Effector CD4-positive, alpha-beta T cell (primary cell): Measurements from ENCODE around the gene NKX2-1.

Source experiments
- DNase-seq: peaks from one replicate; pipeline ENCODE4 v3.0.0-alpha.2; 2020

Gene NKX2-1

DNA sequence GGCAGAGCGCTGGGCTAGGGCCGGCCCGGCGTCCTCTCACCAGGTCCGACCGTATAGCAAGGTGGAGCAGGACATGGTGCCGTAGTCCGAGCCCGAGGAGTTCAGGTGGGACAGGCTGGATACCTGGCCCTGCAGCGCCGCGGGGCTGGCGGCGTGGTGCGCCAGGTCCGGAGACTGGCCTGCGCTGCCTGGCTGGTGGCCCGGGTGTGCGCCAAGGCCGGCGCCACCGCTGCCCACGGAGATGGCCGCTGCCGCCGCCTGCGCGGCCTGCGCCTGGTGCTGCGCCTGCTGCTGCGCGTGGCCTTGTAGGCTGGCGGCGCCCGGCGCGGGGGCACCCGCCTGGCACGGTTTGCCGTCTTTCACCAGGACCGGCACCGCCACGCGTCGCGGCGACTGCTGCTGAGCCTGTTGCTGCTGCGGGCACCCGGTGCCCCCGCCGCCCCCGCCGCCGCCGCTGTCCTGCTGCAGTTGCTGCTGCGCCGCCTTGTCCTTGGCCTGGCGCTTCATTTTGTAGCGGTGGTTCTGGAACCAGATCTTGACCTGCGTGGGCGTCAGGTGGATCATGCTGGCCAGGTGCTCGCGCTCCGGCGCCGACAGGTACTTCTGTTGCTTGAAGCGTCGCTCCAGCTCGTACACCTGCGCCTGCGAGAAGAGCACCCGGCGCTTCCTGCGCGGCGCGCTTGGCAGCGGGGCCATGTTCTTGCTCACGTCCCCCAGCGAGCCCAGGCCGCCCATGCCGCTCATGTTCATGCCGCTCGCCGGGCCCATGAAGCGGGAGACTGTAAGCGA, 2.6 kb downstream of the NKX2-1 start:
- no peak for DNase-seq

DNA sequence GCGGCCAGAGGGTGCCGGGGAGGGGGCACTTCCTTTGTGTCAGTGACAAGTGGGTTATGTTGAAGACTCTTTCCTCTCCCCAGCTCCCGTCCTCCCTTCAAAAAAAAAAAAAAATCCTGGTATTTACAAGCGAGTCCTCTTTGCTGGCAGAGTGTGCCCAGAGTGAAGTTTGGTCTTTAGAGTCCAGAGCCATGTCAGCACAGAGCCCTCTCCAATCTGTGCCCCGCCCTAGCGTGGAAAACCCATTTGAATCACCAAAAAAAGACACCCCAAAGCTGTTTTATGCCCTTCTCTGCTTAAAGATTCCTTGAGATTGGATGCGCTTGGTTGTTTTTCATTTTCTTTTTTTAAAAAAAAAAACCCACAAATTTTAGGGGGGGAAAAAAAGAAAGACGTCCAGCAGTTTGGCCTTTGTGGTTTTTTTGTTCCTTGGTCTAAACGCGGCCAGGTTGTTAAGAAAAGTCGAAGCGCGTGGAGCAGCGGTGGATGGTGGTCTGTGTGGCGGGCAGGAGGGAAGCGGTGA, 3.3 kb downstream of the NKX2-1 start:
- no peak for DNase-seq

DNA sequence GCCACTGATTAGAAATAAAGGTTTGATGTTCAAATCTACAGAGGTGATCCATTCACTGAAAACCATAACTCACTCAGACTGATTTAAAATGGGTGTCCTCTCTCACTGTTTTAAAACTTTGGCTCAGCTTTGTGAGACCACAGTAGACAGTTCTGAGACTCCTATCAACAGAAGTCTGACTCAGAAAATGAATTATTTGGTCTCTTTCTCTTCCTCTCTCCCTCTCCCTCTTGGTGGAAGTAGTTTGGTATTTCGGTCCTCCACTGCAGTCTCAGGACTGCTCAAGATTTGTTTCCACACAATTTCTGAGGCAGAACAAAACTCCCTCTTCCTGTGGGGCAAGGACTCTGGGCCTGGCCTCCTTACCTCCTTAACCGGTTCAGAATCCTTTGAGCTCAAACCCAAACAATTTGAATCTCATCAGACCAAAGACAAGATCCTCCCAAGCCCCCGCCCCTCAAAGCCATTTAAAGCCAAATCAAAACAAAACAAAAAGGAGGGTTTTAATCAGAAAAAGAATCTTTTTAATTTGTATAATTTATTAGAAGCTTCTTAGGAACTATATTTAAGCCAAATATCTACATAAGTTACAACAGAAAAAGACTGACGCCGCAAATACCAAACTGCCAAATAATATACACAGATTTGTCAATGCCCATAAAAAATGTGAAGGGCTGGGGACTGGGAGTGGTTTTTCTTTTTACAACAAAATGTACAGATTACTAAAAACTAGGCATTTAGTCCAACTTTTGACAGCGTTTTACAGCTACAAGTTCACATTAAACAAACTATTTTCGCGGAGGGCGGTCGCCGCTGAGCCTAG, 3.9 kb downstream of the NKX2-1 start:
- no peak for DNase-seq

DNA sequence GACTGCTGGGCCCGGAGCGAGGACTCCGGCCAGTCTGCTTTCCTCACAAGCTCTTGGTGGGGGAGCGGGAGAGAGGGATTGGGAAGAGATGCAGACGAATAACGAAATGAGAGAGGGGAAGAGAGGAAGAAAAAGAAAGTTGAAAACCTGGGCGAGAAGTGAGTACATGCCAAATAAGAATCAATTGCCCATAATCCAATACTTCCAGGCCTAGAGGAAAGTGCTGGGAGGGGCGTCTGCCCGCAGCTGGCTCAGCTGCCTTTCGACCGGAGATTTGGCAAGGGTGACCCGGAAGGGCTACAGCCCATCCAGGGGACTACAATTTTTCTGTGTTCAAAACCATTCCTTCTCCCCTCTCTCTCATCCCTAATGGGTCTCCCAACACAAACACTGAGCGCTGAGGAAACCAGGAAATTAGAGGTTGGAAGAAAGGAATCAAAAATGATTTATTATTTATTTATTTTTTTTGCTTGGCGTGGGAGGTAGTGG, 4.9 kb downstream of the NKX2-1 start:
- no peak for DNase-seq

DNA sequence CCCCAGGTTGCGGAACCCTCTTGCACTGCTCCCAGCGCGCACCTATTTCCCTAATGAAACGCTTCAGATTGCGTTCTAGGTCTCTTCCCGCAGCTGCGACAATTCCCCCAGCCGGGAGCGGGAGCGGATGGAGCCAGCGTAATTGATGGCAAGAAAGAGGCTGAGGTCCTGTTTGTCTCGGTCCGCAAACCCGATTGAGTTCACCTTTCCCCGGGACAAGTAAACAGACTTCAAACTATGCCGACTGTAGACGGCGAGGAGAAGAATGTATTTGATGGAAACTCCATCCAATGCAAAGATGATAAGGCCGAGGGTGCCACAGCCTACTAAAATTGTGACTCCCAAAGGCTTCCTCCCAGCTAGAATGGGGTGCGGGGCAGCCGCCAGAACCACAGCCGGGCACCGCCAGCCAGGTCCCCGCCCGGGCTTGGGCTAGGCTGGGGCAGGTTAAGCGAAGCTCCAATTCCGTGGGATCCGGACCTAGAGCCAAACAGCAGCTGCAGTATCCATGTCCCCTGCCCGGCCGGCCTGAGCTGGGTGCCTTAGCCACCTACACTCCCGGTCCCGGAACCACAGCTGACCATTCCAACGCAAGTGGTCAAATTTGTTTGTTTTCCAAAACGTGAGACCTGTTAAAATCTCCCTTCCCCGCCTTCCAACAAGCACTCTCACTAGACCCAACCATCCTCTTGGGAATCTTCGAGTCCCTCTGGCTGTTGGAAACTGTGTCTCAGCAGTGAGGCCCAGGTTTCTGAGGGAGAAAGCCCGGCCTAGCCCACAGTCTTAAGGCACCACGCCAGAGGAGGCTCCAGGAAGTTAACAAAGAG, 5.5 kb downstream of the NKX2-1 start:
- no peak for DNase-seq

DNA sequence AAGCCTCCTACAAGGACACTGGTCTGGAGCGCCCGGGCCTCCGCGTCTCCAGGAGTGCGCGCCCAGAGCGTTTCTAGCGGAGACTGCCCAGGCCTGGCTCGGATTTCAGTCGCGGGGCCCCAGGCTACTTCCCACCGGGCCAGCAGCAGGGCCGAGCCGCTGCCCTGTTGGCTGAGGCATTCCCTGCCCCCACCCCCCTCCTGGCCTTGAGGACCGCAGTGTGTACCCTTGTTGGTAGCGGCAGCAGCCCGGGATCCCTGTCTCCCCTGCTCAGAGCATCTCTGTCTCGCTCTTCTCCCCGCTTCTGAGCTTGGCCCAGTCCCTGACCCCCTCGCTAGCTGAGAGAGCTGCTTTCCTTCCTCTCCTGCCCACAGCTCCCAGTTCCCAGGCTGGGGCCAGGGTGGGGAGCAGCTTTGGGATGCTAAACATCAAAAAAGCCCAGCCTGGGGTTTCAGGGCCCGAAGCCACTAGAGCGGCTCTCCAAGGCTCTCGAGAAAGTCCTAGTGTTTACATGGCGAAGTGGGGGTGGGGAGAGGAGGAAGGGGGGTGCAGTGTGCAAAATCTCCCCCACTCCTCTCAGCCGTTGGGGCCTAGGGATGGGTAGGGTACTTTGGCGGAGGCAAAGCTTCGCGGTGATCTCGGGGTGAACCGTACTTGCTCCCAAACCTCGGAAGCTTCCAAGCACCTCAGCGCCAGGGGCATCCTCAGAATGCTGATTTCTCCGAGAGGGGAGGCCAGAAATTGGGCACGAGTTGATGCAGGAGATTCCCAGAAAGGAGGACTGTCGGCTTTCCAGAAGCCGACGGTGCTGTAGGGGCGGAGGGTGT, 6.4 kb downstream of the NKX2-1 start:
- DNase-seq = no peak

DNA sequence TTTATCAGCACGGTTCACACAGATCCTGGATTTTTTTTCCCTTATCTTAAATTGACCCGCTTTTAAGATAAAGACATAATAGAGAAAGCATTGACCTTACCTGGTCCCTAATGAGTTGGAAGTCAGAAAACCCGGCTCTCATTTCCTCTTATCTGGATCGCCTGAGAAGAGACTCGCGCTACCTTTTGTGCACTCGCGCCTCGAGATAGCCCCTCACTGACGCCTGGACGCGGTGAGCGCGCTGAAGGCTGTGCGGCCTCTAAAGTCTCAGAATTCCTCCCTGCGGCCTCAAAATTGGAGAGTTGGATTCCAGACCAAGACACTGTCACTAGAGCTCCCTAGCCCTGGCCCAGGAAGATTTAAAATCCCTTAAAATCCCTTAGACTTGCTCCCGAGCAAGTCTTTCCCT, 7.0 kb downstream of the NKX2-1 start:
- no peak for DNase-seq

DNA sequence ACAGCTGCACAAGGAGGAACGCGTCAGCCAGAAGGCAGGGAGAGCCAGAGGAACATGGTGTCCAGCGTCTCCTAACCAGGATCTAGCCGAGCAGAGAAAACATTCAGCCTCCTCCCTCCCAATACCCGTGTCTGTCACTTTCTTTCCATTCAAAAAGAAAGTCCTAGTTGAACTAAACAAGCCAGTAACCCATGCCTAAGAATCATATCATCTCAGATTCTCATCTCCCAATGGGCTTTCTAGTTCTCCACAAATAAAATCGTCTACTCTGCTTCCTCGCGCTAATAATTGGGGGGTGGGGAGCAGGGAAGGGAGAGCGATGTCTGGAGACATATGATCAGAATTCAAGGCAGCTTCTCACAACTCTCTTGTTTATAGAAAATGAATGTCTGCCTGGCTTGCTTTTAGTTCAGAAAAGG, 7.4 kb downstream of the NKX2-1 start:
- DNase-seq = no peak

DNA sequence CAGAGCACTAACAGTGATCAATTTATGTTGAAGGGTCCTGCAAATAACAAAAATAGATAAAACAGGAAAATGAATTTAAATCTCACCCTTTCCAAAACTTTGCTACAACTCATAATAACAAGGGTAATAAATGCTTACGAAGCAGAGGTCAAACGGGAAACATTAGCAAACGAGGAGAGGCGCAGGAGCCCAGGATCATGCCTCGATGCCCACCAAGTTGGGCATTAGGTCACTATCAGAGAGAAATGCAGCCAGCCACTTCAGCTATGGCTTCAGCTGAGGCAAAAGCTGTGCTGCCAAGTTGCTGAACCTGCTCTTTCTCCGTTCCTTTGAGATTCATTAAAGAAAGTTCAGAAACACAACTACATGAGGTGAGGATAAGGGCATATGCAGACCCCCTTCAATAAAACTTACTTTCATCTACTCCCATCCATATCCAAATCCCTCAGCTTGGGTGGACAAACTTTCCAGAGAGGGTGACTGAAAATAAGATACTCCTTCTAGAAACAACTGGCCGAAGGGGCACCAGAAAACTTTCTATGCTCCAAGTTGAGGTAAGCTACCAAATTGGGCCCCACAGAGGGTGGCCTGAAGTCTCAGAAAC, 7.9 kb downstream of the NKX2-1 start:
- no peak for DNase-seq

DNA sequence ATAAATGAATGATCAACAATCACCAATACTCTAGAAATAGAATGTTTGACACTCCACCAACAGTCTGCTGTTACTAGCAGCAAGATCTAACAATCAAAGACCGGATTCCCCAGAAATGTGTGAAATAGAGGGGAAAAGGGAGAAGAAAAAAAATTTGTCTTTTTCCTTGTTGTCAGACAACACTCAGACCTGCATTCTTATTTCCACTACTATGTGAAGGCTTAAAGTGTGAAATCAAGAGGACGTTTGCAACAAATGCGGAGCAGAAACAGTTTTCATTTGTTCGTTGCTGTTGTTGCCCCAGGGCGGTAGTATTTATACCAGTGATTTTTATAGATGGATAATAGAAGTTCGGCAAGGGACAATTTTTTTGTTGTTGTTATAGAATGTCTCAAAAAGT, 9.2 kb downstream of the NKX2-1 start:
- DNase-seq = no peak

DNA sequence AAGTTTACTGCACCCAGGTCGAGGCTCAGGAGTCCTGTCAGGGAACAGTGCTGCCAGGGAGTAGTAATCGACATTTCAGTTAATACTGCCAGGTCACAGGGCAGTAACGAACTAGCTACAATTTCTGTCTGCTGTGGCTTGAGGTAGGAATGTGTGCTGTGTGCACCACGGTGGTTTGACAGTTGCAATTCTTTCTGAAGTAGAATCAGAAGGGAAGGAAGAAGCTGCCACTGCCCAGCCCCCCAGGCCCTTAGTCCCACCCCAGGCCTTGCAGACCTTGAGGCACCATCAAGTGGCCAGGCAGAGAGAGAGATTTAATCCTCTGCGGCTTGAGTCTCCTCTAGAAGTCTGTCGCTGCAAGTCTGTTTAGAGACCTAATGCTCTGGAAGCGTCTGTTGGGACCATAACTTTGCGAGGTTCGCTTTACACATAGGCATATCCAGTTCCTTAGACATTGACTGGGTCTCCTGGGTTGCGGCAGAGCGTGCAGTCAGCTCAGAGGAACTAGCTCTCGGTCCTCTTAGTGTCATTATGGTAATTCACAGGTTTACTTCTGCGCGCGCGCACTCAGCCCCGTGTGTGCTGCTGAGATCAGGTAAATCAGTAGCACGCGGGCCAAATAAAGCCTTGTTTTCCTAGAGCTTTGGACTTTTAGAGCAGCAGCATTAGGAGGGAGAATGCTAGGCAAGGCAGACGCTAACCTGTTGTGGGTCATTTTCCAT, 9.8 kb downstream of the NKX2-1 start:
- no peak for DNase-seq

DNA sequence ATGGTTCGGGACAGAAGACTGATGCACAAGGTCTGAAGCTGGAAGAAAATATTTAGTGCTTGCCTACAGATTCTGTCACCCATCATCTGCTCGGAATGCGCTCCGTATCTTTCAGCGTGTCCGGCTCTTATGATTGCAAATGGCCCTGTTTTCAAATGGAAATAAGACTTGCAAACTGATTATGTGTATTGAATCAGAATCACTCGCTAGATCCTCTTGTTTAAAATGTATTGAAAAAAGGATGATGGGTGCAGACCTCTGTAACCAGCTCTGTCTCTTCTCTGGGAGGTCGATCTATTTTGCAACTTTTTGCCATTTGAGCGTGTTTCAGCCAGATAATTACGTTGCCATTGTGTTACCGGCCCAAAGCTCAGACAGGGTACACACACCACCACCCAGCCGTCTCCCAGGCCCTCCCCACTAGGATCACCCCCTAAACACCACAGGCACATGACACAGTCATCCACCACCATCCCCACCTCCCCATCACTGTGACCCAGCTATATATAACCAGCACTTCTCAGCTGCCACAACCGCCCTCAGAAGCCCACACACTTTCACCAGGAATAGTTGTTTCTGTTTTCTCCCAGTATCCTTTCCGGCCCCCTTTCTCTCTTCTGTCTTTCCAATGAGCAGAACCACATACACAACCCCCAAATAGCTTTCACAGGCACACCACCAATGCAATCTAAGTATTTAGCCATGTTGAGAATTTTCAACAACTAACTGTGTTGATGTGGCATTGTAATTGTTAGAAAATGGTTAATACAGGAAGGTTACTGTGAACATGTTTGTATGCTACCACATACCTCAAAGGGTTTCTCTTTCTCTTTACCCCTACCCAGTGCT, 10.7 kb downstream of the NKX2-1 start:
- DNase-seq = no peak

DNA sequence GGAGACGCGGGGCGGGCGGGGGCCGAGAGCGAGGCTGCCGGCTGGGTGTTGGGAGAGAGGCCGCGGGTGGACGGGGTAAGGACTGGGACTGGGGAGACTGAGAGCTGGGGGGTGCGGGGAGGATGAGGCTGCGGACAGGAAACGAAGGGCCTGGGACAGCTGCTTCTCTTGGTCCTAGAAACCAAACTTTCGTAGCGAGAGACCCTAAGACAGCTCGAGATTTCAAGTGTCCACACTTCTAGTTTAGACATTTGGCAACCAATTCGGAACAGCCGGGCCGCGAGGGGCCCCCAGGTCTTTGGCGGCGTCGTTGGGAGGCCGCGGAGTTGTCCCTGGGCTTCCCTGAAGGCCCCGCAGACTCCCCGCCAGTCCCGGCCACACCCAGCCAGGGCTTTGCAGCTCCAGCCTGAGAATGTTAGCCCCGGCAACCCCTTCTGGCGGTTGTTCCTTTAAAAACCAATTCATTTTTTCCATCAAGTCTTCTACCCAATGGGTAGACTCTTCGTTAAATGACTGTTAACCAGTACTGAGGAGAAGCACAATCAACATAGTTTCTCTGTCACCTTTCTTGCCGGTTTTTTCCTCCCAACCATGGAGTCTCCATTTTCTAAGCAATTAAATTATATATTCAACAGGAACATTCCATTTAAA, 11.5 kb downstream of the NKX2-1 start:
- DNase-seq = no peak

DNA sequence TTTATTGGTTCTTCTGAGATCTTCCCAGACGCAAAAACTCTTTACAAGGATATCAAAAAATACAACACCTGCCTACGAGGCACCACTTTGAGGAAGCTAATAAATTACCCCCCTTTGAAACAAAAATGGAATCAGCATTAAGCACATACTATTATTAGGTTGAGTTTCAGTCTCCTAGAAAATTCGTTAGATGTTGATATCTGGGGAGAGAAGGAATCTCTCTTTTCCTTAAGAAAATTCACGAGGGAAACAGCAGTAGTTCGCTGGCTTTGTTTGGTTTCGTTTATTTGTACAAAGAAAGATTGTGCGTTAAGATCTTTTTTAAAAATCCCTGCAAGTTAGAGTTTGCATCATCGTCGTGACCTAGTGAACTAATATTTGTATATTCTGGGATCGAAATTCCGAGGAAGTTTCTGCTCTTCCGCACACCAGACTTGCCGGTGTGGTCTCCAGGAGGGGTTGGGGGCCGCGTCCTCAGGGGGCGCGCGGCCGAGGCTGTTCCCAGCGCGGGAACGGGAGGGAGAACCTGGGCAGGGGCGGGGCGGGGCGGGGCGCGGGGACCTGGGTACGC, 12.1 kb downstream of the NKX2-1 start:
- no peak for DNase-seq

DNA sequence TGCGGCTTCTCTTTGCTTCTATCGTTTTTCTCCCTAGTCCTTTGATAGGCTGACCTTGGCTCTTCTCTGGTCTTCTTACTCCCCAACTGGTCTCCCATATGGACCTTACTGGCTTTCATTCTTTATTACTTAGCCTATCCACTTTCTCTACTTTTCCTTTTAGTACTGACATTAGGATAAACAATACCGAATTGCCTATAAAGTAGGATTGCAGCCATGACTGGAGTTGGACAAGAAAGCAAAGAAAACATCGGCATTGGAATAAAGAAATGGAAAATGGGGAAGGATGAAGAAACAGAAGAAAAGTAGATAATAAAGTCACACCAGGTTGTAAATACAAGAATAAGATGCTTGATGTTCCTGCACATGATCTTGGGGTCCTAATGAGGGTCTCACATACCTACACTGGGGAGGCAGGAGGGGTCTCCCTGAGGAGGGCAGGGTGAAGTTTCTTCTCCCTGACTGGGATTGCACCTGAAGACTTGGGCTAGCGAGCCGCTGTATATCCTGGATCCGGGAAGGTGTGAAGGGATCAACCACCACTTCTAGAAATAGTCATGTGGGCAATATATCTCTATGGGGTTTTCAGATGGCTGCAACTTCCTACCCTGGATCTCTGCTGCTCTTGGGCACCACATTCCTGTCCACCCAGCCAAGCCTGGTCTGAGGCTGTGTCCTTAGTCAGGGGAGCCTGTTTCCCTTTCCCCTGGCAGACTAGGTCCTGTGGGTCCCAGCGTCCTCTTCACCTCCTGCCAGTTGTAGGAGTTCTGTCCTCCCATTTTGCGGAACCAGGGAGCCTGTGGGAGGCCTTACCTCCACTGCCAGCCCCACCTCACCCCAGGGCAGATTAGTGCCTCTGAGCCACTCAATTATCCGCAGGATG, 13.1 kb downstream of the NKX2-1 start:
- DNase-seq = no peak

DNA sequence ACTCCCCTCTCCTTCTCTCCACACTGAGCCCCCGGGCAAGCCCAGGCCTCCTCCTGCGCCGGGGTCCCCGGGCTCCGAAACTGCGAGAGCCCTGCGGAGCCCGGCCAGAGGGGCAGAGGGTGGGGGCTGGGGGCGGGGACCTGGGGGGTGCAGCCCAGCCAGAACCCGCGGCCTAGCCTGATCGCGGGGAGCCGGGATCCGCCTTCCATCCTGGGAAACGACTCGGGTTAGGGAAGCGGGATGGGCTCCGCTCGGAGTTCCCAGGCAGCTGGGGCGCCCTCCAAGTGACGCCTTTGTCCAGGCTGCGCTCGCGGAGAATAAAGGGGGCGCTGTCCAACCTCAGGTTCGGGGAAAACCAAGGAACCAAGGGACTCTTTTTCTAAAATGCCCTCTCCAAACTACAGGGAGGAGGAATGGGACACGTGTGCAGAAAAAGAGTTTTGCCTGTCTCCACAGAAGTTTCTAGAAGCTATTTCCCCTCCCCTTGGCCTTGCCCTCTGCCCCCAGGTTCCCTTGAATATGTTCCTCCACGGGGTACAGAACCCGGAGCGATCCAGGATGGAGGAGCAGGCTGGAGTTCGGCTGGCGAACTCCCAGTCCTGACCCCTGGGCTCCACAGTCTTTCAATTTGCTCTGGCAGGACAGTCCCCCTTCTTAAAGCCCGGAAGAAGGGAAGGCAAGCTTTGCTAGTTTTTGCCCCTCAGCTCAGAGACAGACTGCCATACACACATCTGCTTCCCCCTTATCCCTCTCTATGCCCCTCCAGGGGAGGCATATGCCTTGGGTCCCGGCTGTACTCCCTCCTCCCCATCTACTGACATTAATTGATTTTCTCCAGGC, 13.9 kb downstream of the NKX2-1 start:
- no peak for DNase-seq
